ENCODE measurements around the gene FGD3.
"Not testable (repeated sequence)": the region's sequence is repeated elsewhere in the genome, so short reads cannot be mapped to it uniquely, and the experiment has no call there.

FGD3 gene

DNA sequence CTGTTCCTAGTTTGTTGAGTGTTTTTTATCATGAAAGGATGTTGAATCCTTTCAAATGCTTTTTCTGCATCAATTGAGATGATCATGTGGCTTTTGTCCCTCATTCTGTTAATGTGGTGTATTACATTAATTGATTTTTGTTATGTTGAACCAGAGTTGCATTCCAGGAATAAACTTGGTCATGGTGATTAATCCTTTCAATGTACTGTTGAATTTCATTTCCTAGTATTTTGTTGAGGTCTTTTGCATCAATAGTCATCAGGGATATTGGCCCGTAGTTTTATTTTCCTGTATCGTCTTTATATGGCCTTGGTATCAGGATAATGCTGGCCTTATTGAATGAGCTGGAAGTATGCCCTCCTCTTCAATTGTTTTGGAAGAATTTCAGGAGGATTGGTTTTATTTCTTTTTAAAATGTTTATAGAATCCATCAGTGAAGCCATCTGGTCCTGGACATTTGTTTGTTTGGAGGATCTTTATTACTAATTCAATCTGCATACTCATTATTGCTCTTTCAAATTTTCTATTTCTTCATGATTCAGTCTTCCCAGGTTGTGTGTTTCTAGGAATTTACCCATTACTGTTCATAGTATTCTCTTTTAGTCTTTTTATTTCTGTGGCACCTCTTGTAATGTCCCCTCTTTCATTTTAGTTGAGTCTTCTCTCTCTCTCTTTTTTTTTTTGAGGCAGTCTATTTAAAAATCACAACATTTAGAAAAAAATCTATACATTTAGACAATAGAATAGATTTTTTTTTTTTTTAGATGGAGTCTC lies 32.1 kb downstream of the FGD3 start:
- DNase-seq, result no peak

DNA sequence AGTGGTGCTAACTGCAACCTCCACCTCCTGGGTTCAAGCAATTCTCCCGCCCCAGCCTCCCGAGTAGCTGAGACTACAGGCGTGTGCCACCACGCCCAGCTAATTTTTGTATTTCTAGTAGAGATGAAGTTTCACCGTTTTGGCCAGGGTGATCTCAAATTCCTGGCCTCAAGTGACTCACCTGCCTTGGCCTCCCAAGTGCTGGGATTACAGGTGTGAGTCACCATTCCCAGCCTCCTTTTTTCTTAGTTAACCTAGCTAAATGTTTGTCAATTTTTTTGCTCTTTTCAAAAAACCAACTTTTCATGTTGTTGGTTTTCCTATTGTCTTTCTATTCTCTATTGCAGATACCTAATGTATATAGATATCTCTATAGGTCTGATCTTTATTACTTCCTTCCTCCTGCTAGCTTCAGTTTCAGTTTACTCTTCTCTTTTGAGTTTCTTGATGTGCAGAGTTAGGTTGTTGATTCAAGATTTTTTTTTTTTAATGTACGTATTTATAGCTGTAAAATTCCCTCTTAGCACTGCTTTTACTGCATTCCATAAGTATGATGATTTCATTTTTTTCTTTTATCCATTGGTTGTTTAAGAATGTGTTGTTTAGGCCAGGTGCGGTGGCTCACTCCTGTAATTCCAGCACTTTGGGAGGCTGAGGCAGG lies 32.9 kb downstream of the FGD3 start:
- DNase-seq, result no peak

GRCh38 chr9:92982130-92982529 lies 34.8 kb downstream of the FGD3 start:
- DNase-seq, result no peak

- no peak for DNase-seq
Measured at GRCh38 chr9:92983984-92984589, 36.8 kb downstream of the FGD3 start.

- no peak for DNase-seq
Measured at GRCh38 chr9:92984976-92985375, 37.7 kb downstream of the FGD3 start.

- DNase-seq, result no peak
Measured at GRCh38 chr9:92986176-92987119, 39.1 kb downstream of the FGD3 start.

DNA sequence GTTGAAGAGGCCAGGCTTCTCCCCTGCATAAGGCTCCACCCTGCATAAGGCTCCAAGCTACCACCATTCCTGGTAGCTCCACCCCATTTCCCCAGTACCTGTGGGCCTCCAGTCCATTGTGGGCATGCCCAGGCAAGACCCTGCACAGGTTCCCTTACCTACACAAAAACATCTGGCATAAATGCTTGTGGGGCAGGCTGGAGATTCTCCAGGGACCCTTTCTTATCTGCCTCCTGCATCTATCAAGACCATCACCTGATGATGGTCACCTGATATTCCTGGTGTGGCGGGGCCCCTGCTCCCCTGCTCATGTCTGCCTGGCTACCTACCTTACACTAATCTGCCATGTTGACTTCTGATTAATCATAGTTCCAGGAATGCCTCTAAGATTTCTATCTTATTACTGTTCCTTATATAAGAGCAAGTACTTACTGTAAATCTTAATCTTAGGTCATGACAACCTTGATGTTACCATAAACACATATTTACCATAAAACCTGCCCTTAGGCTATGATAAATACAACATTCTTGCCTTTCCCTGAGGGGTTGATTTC lies 41.0 kb downstream of the FGD3 start:
- DNase-seq, result peak; percentile 51

- DNase-seq, result no peak
Measured at GRCh38 chr9:92989561-92989960, 42.2 kb downstream of the FGD3 start.

DNA sequence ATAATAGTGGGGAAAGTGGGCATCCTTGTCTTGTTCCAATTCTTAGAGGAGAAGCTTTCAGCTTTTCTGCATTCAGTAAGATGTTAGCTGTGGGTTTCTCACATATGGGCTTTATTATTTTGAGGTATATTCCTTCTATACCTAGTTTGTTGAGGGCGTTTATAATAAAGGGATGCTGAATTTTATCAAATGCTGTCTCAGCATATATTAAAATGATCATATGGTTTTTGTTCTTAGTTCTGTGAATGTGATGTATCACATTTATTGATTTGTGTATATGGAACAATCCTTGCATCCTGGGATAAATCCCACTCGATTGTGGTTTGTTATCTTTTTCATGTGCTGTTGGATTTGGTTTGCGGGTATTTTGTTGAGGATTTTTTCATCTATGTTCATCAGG lies 43.1 kb downstream of the FGD3 start:
- no peak for DNase-seq

DNA sequence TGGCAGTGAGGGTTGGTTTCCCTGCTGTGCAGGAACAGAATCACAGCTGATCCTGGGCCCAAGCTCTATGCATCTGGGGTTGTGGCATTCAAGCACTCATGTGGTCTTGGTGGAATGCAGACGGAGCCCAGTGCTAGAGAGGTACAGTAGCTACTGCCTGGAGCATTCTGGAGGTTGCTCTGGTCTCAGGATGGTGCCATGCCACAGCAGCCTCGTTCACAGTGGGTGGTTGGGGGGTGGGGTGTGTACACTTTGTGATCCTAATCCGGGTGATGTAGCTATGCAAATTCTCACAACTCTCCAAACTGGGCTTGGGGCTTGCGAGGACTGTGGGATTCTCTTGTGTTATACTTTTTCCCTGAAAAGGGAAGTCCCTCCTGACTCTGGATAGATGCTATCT lies 45.2 kb downstream of the FGD3 start:
- no peak for DNase-seq

GRCh38 chr9:92998871-92999270 lies 51.5 kb downstream of the FGD3 start:
- not testable (repeated sequence) for DNase-seq

- DNase-seq, result no peak
Measured at GRCh38 chr9:93001031-93001430, 53.7 kb downstream of the FGD3 start.

- DNase-seq, result no peak
Measured at GRCh38 chr9:93002700-93003099, 55.4 kb downstream of the FGD3 start.

- no peak for DNase-seq
Measured at GRCh38 chr9:93003552-93004407, 56.5 kb downstream of the FGD3 start.

DNA sequence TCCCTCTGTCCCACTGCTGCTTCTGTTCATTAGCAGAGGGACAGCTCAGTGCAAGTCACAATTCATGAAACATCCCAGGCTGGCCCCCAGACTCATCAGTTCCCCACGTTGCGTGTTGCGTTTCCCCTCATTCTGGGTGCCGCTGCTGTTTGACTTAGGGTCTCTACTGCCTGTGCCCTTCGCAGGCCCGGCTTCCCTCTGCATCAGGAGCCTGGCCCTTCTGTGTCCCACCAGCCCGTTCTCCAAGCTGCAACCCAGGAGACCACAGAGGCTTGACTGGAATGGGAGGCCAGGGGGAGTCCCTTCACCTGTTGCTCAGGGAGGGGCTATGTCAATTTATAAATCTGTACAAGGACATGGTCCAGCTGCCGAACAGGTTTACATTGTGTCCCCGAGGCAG lies 57.2 kb downstream of the FGD3 start:
- DNase-seq, result no peak

GRCh38 chr9:93005876-93006275 lies 58.6 kb downstream of the FGD3 start:
- no peak for DNase-seq

DNA sequence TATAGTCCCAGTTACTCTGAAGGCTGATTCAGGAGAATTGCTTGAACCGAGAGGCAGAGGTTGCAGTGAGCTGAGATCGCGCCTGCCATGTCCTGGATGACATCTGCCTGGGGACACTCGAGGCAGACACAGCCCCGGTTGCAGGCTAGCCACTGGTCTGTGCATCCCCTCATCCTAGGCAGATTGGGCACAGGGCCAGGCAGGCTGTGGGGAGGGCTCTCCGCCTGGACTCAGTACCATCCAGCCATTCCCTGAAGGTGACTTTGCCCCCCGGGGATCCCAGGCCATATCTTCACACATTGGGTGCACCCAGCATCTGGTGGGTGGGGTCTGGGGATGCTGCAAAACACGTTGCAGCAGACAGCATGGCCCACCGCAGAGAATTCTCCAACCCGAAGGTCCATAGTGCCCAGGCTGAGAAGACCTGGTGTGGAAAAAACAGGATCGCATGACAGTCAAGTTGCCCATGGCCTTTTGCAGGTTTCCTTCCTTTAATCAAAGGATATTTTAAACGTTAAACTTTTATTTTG lies 60.3 kb downstream of the FGD3 start:
- no peak for DNase-seq

- no peak for DNase-seq
Measured at GRCh38 chr9:93008457-93008856, 61.1 kb downstream of the FGD3 start.

- DNase-seq, result no peak
Measured at GRCh38 chr9:93009337-93010015, 62.2 kb downstream of the FGD3 start.

- no peak for DNase-seq
Measured at GRCh38 chr9:93010056-93010455, 62.7 kb downstream of the FGD3 start.

GRCh38 chr9:93010704-93011103 lies 63.4 kb downstream of the FGD3 start:
- no peak for DNase-seq
